ENCODE measurements around the gene PCDH17.

The PCDH17 gene

GRCh38 chr13:57611969-57612368, 19.6 kb upstream of the PCDH17 start:
- H4K20me1 ChIP-seq (ENCODE audit: insufficient read depth, low read length) = no peaks in the 10 kb centered on the region
- no peak overlapping the region for H3K4me2 ChIP-seq (ENCODE audit: insufficient read depth, low read length)
- H3K9me3 ChIP-seq (ENCODE audit: insufficient read depth, low read length, severe bottlenecking) = no peaks in the 10 kb centered on the region
- no peak overlapping the region for H2AFZ ChIP-seq (ENCODE audit: low read depth, low read length)
- no peak for TF ChIP-seq EZH2 (IDR thresholded peaks at IDR 0.05; ENCODE audit: borderline replicate concordance, low read depth, low read length, severe bottlenecking)
- TF ChIP-seq, protein P1, sequence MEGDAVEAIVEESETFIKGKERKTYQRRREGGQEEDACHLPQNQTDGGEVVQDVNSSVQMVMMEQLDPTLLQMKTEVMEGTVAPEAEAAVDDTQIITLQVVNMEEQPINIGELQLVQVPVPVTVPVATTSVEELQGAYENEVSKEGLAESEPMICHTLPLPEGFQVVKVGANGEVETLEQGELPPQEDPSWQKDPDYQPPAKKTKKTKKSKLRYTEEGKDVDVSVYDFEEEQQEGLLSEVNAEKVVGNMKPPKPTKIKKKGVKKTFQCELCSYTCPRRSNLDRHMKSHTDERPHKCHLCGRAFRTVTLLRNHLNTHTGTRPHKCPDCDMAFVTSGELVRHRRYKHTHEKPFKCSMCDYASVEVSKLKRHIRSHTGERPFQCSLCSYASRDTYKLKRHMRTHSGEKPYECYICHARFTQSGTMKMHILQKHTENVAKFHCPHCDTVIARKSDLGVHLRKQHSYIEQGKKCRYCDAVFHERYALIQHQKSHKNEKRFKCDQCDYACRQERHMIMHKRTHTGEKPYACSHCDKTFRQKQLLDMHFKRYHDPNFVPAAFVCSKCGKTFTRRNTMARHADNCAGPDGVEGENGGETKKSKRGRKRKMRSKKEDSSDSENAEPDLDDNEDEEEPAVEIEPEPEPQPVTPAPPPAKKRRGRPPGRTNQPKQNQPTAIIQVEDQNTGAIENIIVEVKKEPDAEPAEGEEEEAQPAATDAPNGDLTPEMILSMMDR (IDR thresholded peaks at IDR 0.05; ENCODE audit: borderline replicate concordance, extremely low read depth, low read length, poor library complexity, severe bottlenecking) = no peak
- H3K27ac ChIP-seq (ENCODE audit: low read length) = no peak overlapping the region
- H3K79me2 ChIP-seq (ENCODE audit: insufficient read depth, low read length) = no peaks in the 10 kb centered on the region
- DNase-seq (no peak), ATAC-seq (ENCODE audit: insufficient read depth, low read depth) (no peak)
- no peaks in the 10 kb centered on the region for H3K4me1 ChIP-seq (ENCODE audit: insufficient read depth, low read length)
- no peak overlapping the region for H3K4me3 ChIP-seq (ENCODE audit: low read depth in 1 of 2, low read length in 2 of 2)
- no peaks in the 10 kb centered on the region for H3K36me3 ChIP-seq (ENCODE audit: insufficient read depth, low read length)
- H3K27me3 ChIP-seq (ENCODE audit: insufficient read depth, low read length, poor library complexity) = no peaks in the 10 kb centered on the region
- no peak overlapping the region for H3K9ac ChIP-seq (ENCODE audit: low read depth, low read length)

- Histone ChIP-seq H3K27me3 (ENCODE audit: insufficient read depth, low read length, poor library complexity) (no peaks in the 10 kb centered on the region), H3K79me2 (ENCODE audit: insufficient read depth, low read length) (no peaks in the 10 kb centered on the region), H2AFZ (ENCODE audit: low read depth, low read length) (no peak overlapping the region), H4K20me1 (ENCODE audit: insufficient read depth, low read length) (no peaks in the 10 kb centered on the region), H3K27ac (ENCODE audit: low read length) (no peak overlapping the region), H3K9ac (ENCODE audit: low read depth, low read length) (no peak overlapping the region), H3K4me1 (ENCODE audit: insufficient read depth, low read length) (no peaks in the 10 kb centered on the region), H3K9me3 (ENCODE audit: insufficient read depth, low read length, severe bottlenecking) (no peaks in the 10 kb centered on the region), H3K4me2 (ENCODE audit: insufficient read depth, low read length) (no peak overlapping the region), H3K36me3 (ENCODE audit: insufficient read depth, low read length) (no peaks in the 10 kb centered on the region), H3K4me3 (ENCODE audit: low read depth in 1 of 2, low read length in 2 of 2) (no peak overlapping the region)
- ATAC-seq (ENCODE audit: insufficient read depth, low read depth) (no peak), DNase-seq (no peak)
- TF ChIP-seq EZH2 (IDR thresholded peaks at IDR 0.05; ENCODE audit: borderline replicate concordance, low read depth, low read length, severe bottlenecking) = no peak
- TF ChIP-seq, protein P1 (IDR thresholded peaks at IDR 0.05; ENCODE audit: borderline replicate concordance, extremely low read depth, low read length, poor library complexity, severe bottlenecking) = no peak
Observed at GRCh38 chr13:57612568-57612967, 19.0 kb upstream of the PCDH17 start.

DNA sequence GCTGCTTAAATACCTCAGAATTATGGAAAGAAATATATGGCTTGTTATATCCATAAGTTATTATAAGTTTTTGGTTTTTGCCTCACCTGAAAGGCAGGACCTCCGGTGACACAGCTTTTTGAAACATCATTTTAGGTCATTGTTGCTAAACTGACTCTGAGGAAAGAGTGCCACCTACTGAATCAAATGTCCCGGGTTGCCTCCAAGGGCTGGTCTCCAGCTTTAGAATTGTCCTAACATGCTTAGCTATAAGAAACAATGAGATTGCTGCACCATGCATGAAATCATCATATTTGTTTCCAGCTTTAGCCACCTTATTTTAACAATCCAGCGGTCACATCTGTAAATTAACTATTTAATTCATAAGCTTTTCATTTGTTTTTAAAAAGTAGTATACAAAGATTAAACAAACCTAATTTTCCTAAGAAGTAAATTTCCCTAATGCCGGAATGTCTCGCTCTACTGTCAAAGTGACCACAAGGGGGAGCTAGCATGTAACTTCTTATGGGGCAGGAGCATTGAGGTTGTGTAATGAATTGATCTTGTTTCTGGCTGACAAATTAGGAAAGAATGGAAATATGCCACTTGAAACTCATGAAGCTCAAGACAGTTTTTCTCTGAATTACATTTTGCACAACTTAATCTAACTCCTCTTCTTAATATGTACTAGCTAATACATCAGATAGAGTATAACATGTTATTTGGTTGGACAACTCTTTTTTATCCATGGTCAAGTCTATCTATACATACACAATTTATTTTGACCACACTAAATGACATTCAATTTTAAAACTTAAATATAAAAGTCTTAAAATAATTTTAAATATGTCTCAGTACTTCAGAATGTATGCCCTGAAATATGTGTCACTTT, 6.7 kb upstream of the PCDH17 start:
- H3K36me3 ChIP-seq (ENCODE audit: insufficient read depth, low read length) = no peaks in the 10 kb centered on the region
- no peak for ATAC-seq (ENCODE audit: insufficient read depth, low read depth)
- no peak overlapping the region for H3K27ac ChIP-seq (ENCODE audit: low read length)
- no peaks in the 10 kb centered on the region for H3K4me1 ChIP-seq (ENCODE audit: insufficient read depth, low read length)
- no peak overlapping the region for H3K4me3 ChIP-seq (ENCODE audit: low read depth in 1 of 2, low read length in 2 of 2)
- H3K4me2 ChIP-seq (ENCODE audit: insufficient read depth, low read length) = no peak overlapping the region
- H2AFZ ChIP-seq (ENCODE audit: low read depth, low read length) = no peak overlapping the region
- no peaks in the 10 kb centered on the region for H3K79me2 ChIP-seq (ENCODE audit: insufficient read depth, low read length)
- no peaks in the 10 kb centered on the region for H3K27me3 ChIP-seq (ENCODE audit: insufficient read depth, low read length, poor library complexity)
- no peak for TF ChIP-seq EZH2 (IDR thresholded peaks at IDR 0.05; ENCODE audit: borderline replicate concordance, low read depth, low read length, severe bottlenecking)
- TF ChIP-seq, protein P1 (IDR thresholded peaks at IDR 0.05; ENCODE audit: borderline replicate concordance, extremely low read depth, low read length, poor library complexity, severe bottlenecking) = peak; percentile 66
- H3K9ac ChIP-seq (ENCODE audit: low read depth, low read length) = no peak overlapping the region
- no peaks in the 10 kb centered on the region for H3K9me3 ChIP-seq (ENCODE audit: insufficient read depth, low read length, severe bottlenecking)
- no peak for DNase-seq
- no peaks in the 10 kb centered on the region for H4K20me1 ChIP-seq (ENCODE audit: insufficient read depth, low read length)
